ENCODE results near the gene CCDC92.

Gene CCDC92

GRCh38 chr12:123979566-123979965, 6.9 kb upstream of the CCDC92 start:
- H3K9ac ChIP-seq (ENCODE audit: low read length): no peak overlapping the region
- H3K79me2 ChIP-seq (ENCODE audit: insufficient read depth, low read length): peaks cover 24% of the 10 kb centered on the region
- no peaks in the 10 kb centered on the region for H3K9me3 ChIP-seq (ENCODE audit: insufficient read depth, low read length)
- H3K27ac ChIP-seq (ENCODE audit: low read depth, low read length): no peak overlapping the region
- H3K36me3 ChIP-seq (ENCODE audit: low read length): no peaks in the 10 kb centered on the region; the same call in 1 of the 2 replicates
- H3K9me2 ChIP-seq (replicated peaks; ENCODE audit: insufficient read depth, low read length): no peaks in the 10 kb centered on the region
- H3K27me3 ChIP-seq (ENCODE audit: low read length): no peaks in the 10 kb centered on the region
- H4K20me1 ChIP-seq (ENCODE audit: low read depth, low read length): 0 out of 2 replicates have a peak, but pooled peaks cover 4% of the 10 kb centered on the region
- no peak overlapping the region for H3K4me3 ChIP-seq (ENCODE audit: insufficient read depth, low read length, poor library complexity, severe bottlenecking)
- H3F3A ChIP-seq (ENCODE audit: insufficient read depth): no peaks in the 10 kb centered on the region
- TF ChIP-seq CTCF (IDR thresholded peaks at IDR 0.05; ENCODE audit: insufficient read depth, low read length, poor library complexity, severe bottlenecking) (no peak), EZH2phosphoT487 (conservative IDR thresholded peaks at IDR 0.05; ENCODE audit: low read length) (no peak)
- no peak overlapping the region for H2AFZ ChIP-seq (ENCODE audit: low read depth, low read length, severe bottlenecking)
- H3K4me2 ChIP-seq (ENCODE audit: low read depth, low read length, poor library complexity, severe bottlenecking): no peak overlapping the region

- H3K9me3 ChIP-seq (ENCODE audit: insufficient read depth, low read length): no peaks in the 10 kb centered on the region
- H3F3A ChIP-seq (ENCODE audit: insufficient read depth): peaks cover 2% of the 10 kb centered on the region; the same call in 1 of the 2 replicates
- no peak overlapping the region for H2AFZ ChIP-seq (ENCODE audit: low read depth, low read length, severe bottlenecking)
- TF ChIP-seq CTCF (IDR thresholded peaks at IDR 0.05; ENCODE audit: insufficient read depth, low read length, poor library complexity, severe bottlenecking) (no peak), EZH2phosphoT487 (conservative IDR thresholded peaks at IDR 0.05; ENCODE audit: low read length) (no peak)
- no peaks in the 10 kb centered on the region; the same call in 1 of the 2 replicates for H3K36me3 ChIP-seq (ENCODE audit: low read length)
- H3K4me3 ChIP-seq (ENCODE audit: insufficient read depth, low read length, poor library complexity, severe bottlenecking): no peak overlapping the region
- no peak overlapping the region for H3K4me2 ChIP-seq (ENCODE audit: low read depth, low read length, poor library complexity, severe bottlenecking)
- no peaks in the 10 kb centered on the region for H3K27me3 ChIP-seq (ENCODE audit: low read length)
- H3K9me2 ChIP-seq (replicated peaks; ENCODE audit: insufficient read depth, low read length): no peaks in the 10 kb centered on the region
- H3K79me2 ChIP-seq (ENCODE audit: insufficient read depth, low read length): peaks cover 19% of the 10 kb centered on the region
- no peak overlapping the region for H3K9ac ChIP-seq (ENCODE audit: low read length)
- no peak overlapping the region for H3K27ac ChIP-seq (ENCODE audit: low read depth, low read length)
- 0 out of 2 replicates have a peak, but pooled peaks cover 1% of the 10 kb centered on the region for H4K20me1 ChIP-seq (ENCODE audit: low read depth, low read length)
Measured at GRCh38 chr12:123976227-123976826, 3.7 kb upstream of the CCDC92 start.

- Histone ChIP-seq H3F3A (ENCODE audit: insufficient read depth) (peaks cover 5% of the 10 kb centered on the region; the same call in 1 of the 2 replicates), H3K27me3 (ENCODE audit: low read length) (no peaks in the 10 kb centered on the region), H3K36me3 (ENCODE audit: low read length) (no peaks in the 10 kb centered on the region; the same call in 1 of the 2 replicates), H3K9me3 (ENCODE audit: insufficient read depth, low read length) (no peaks in the 10 kb centered on the region), H3K4me2 (ENCODE audit: low read depth, low read length, poor library complexity, severe bottlenecking) (peak overlapping the region; percentile 86), H3K27ac (ENCODE audit: low read depth, low read length) (no peak overlapping the region), H2AFZ (ENCODE audit: low read depth, low read length, severe bottlenecking) (peak overlapping the region; percentile 52), H3K79me2 (ENCODE audit: insufficient read depth, low read length) (peaks cover 5% of the 10 kb centered on the region; the same call in 1 of the 2 replicates), H3K4me3 (ENCODE audit: insufficient read depth, low read length, poor library complexity, severe bottlenecking) (peak overlapping the region; percentile 83), H4K20me1 (ENCODE audit: low read depth, low read length) (0 out of 2 replicates have a peak, but pooled peaks cover 5% of the 10 kb centered on the region), H3K9me2 (replicated peaks; ENCODE audit: insufficient read depth, low read length) (no peaks in the 10 kb centered on the region), H3K9ac (ENCODE audit: low read length) (peak overlapping the region; percentile 52)
- TF ChIP-seq CTCF (IDR thresholded peaks at IDR 0.05; ENCODE audit: insufficient read depth, low read length, poor library complexity, severe bottlenecking): no peak
- no peak for TF ChIP-seq EZH2phosphoT487 (conservative IDR thresholded peaks at IDR 0.05; ENCODE audit: low read length)
Measured at GRCh38 chr12:123973552-123974341, 1.1 kb upstream of the CCDC92 start.
